ENCODE results near the gene ENOSF1. TPM values are rescaled to one million over a fixed set of nuclear protein-coding genes. Genes with fewer than 3 reads are reported as not detected.
"Not testable (repeated sequence)": the region's sequence is repeated elsewhere in the genome, so short reads cannot be mapped to it uniquely, and the experiment has no call there.

The ENOSF1 gene
- total RNA-seq, 1 donor from 2014 or later = 38.6 TPM

DNA sequence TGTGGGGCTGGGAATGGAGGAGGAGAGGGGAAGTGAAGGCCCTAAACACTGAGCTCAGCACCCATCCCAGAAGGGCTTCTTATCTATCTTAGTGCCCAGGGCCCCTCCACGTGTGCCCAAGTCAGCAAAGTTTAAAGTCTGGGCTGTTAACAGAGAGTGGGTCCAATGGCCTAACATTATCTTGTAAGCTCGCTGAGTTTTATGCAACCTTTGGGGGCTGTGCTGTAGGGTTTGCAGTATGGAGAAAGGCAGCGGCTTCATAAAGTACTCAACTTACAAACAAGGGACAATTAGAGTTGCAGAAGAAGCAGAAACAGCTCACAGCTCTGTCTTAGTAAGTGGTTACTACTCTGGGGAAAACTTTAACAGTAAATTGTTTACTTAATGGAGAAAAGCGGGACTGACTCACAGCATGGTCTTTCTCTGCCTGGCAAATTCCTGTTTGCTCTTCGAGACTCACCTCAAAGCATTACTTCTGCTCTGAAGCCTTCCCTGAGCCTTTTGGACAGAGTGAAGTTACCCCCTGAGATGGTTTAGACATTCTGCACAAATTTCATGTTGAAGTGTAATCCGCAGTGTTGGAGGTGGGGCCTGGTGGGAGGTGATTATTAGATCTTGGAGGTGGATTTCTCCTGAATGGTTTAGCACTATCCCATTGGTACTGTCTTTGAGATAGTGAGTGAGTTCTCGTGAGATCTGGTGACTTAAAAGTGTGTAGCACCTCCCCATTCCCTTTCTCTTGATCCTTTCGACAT lies 9.0 kb downstream of the ENOSF1 start:
- DNase-seq = no peak

GRCh38 chr18:697800-698199 lies 14.6 kb downstream of the ENOSF1 start:
- no peak for DNase-seq

DNA sequence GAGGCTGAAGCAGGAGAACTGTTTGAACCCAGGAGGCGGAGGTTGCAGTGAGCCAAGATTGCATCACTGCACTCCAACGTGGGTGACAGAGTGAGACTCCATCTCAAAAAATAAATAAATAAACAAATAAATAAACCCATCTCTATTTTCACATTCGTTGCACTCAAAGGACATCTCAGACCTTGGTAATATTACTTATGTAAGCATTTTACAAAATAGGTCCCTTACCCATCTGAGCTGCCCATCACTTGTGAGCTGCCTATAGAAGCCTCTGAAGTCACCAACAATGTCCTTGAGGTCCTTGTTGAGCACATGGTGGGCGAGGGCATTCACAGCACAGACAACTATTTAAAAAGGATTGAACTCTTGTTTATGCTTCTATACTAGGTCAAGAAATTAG lies 15.4 kb downstream of the ENOSF1 start:
- DNase-seq = no peak

DNA sequence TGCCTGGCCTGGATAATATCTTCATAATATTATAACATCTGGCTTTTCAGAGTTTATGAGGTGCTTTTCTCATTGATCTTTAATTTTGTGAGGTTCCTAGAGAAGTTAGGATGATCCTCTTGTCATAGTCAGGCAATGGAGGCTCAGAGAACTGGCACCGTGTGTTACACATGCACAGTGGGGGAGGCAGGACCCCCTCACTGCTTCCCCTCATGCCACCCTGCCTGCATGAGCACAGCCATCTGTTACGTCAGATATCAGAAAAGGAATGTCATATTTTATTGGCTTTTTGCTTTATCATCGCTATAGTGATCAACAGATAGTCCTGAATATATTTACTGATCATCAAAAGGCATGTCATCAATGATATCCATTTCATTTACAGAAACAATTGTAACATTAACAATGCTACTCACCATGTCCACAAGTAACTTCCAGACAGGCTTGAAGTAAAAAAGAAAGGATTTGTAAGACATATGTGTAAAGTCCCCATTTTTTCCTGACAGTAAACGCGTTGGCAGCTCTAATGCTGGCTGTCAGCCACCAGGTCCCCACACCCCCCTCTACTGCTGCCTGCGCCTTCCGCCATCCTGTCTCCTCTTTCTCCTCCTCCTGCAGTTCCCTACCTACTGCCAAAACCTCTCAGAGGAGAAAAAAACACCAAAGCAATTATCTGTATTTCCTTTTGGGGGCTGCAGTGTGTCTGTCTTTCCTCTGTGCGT lies 18.8 kb downstream of the ENOSF1 start:
- DNase-seq = no peak

GRCh38 chr18:692824-693223 lies 19.6 kb downstream of the ENOSF1 start:
- no peak for DNase-seq

DNA sequence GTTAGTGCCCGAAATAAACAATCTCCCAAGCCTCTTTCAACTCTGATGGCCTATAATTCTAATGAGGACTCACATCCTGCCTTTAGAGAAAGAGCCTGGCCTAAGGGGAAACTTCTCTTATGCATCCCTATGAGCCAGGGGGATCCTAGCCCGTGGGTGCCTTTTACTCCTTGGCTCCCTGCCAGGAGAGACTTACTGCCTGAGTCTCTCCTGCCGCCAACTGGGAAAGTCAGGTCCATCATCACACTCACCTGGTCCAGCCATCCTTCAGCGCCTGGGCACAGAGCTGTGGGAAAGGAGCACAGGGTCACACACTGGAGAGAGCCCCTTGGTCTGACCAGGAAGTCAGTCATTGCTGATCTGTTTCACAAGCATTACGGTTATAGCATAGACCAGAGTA lies 24.1 kb downstream of the ENOSF1 start:
- DNase-seq = no peak

- no peak for DNase-seq
Observed at GRCh38 chr18:686339-687111, 25.9 kb downstream of the ENOSF1 start.

DNA sequence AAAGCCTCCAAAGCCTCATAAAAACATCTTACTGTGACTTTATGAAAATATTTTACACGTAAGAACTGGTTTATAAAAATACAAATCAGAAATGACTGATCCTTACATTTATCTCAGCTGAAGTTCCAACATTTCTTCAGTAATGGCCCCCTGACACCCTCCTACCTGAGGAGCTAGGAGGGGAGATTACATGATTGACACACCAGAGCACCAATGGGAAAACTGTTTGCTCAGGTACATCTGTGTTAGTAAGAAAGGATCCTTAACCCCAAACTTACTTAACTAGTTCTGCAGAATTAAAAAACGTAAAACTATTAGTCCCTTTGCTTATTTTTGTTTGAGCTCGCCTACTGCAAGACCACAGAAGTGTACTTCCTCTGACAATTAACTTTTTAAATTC lies 27.0 kb downstream of the ENOSF1 start:
- DNase-seq = no peak

DNA sequence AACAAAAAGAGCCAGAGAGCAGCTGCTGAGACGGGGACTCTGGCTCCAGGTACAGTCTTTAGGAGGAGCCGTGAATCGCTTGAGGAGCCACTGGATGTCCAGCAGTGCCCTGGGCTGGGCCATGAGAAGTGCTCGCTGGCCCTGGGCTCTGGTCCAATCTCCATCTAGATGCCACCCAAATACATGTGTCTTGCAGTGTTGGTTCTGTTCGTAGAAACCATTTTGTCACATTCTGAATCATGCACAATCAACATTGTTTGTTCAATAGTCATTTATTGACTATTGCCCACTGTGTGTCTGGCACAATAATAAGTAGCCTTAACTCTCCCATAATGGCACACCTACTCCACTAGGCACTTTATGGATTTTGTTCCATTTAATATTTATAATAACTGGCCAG lies 28.9 kb downstream of the ENOSF1 start:
- DNase-seq = no peak

DNA sequence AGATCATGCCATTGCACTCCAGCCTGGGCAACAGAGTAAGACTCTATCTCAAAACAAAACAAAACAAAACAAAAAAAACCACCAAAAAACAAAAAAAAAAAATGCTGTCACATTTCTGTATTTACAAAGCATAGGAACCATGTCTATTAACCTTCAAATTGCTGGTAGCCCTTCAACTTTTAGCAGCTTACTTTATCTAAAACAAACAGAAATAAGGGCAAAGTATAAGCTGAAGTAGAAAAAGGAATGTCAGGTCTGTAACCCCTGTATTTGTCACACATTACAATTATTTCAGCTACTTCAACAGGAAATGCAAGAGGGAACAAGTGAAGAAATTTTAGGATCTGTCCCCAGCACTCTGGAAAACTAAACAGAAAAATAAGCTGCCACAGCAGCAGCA lies 29.6 kb downstream of the ENOSF1 start:
- DNase-seq = no peak

DNA sequence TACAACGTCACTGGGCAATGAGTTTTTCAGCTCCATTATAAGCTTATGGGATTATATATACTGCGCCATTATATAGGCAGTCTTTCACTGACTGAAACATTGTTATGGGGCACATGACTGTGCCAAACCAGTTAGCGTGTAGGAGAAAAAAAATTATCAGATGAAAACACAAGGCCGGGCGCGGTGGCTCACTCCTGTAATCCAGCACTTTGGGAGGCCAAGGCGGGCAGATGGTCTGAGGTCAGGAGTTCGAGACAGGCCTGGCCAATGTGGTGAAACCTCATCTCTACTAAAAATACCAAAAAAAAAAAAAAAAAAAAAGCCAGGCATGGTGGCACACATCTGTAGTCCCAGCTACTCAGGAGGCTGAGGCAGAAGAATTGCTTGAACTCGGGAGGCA lies 30.0 kb downstream of the ENOSF1 start:
- not testable (repeated sequence) for DNase-seq

GRCh38 chr18:681985-682384 lies 30.4 kb downstream of the ENOSF1 start:
- DNase-seq = no peak

- DNase-seq = no peak
Observed at GRCh38 chr18:680392-680791, 32.0 kb downstream of the ENOSF1 start.

DNA sequence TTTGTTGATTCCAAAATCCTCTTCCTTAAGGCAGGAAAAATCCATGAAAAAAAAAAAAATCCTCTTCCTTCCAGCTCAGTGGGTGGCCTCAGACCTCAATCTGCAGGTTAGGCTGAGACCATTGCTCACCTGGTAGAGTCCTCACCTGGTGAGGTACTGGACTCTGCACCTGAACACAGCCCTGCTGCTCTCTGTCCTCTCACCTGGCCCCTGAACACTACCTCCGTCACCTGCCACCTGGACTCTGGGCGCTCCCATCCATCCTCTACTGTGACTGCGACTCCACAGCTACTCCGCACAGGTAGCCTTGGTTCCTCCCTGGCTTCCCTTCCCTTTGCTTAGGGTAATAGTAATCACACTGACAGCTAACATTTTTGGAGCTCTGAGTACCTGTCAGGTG lies 32.9 kb downstream of the ENOSF1 start:
- no peak for DNase-seq

- DNase-seq = no peak
Observed at GRCh38 chr18:678482-679182, 33.8 kb downstream of the ENOSF1 start.

GRCh38 chr18:677951-678381 lies 34.5 kb downstream of the ENOSF1 start:
- DNase-seq = no peak

DNA sequence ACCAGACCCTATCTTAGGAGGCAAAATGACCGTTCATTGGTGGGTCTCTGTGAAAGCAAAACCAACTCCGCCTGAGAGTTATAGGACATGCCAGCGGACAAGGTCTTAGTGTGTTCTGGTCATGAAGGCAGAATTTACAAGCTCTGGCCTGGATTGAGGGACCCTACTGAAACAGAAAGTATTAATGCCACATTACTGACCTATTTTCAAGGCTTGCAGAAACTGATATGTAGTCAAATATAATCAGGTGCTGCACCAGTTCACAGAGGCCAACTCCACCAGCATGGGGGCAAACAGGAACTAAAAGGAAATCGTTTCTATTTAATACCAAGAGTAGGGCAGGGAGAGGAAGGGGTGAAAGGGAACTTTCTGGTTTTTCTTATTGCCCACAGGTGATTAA lies 35.3 kb downstream of the ENOSF1 start:
- DNase-seq = no peak

DNA sequence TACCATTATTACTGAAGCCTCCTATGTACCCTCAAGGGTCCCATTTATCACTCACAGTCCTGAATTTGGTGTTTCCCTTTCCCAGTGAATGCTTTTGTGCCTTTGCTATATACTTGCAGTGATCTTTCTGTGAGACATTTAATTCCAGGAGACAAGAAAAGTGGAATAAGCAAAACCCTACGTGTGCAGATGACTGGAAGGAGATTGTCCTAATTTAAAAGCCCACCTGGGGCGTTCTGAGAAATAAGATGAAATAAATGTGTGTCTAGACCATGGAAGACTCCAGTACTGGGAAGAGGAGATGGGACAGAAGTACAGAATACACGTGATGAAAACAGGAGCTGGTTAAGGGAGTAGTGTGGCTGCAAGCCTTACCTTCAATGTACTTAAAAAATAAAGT lies 35.7 kb downstream of the ENOSF1 start:
- no peak for DNase-seq

DNA sequence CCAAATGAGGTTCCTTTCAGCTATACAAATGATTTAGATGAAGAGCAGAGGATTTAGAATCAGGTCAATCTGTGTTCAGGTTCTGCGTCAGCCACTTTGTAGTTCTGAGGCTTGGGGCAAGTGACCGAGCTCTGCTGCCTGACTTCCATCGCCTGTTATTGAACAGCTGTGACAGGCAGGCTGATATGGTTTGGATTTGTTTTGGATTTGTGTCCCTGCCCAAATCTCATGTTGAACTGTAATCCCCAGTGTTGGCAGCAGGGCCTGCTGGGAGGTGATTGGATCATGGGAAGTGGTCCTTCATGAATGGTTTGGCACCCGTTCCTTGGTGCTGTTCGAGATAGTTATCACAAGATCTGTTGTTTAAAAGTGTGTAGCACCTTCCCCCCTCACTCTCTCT lies 36.4 kb downstream of the ENOSF1 start:
- DNase-seq = no peak

DNA sequence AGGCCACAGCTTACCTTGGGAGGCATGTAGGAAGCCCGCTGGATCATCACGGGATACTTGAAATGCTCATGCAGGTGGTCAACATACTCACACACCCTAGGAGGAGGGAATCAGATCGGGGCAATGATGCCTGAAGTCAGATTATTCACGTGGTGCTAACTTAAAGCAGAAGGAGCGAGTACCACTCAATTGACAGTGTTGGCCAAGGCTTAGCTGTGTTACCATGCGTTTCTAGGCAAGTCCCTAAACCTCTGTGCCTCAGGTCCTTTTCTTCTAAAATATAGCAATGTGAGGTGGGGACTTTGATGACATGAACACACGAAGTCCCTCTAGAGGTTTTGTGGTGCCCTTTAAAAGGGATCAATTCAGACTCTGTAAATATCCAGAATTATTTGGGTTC lies 37.1 kb downstream of the ENOSF1 start:
- DNase-seq = no peak

DNA sequence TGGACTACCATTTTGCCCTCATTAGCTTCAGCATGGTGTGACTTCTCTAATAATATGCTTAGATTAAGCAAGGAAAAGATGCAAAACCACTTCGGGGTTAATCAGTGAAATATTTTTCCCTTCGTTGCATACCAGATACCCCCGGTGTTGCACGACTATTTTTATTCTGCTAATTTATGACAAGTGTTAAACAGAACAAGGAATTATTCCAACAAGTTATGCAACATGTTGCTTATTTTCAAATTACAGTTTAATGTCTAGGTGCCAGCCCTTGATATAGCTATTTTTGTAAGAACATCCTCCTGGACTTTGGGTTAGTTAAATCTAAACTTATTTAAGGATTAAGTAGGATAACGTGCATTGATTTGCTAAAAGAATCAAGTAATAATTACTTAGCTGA lies 38.7 kb downstream of the ENOSF1 start:
- no peak for DNase-seq

- DNase-seq = no peak
Observed at GRCh38 chr18:673317-673716, 39.1 kb downstream of the ENOSF1 start.

DNA sequence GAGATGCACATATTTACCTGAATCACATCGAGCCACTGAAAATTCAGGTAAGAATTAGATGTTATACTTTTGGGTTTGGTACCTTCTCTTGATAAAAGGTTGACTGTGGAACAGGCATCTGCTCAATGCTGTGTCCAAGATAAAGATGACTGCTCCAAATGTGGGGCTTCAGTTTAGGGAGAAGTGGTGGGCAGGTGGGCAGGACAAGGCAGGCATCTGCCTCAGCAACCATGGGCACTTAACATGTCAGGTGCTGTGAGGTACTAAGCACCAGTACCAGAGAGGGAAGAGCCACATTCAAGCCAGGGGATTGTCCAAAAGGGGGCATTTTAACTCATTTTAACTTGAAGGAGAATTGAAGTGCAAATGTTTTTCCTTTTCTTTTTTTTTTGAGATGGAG lies 41.0 kb downstream of the ENOSF1 start:
- no peak for DNase-seq
